Adrenal gland (tissue), 12 donors: ENCODE measurements around the gene MAGI2. TPM values are rescaled to one million over a fixed set of nuclear protein-coding genes. Genes with fewer than 3 reads are reported as not detected.

Experiments used
- DNase-seq, 7 donors: peaks; one replicate each; pipeline ENCODE4 v3.0.0-alpha.2; 2019 to 2020
- H3K27ac ChIP-seq, 5 donors: fragments of 200-600 bp; sonication (generic) in 4 of 5; 1 replicate in 3 of 5; 2 replicates in 2 of 5; pipeline versions ENCODE4 v1.5.1 to v1.8.0; 2016 to 2020; ENCODE audit warnings: mild to moderate bottlenecking in 1 of 5
- H3K27me3 ChIP-seq: fragments of 200-600 bp; 2 replicates; pipeline ENCODE4 v1.8.0; 2021
- H3K36me3 ChIP-seq, 2 donors: fragments of 200-600 bp; replicated peaks in 1 of 2; 1 replicate in 1 of 2; 2 replicates in 1 of 2; pipeline versions ENCODE4 v1.5.1 to v1.8.0; 2018 to 2022
- H3K4me1 ChIP-seq, 2 donors: fragments of 200-600 bp; replicated peaks in 1 of 2; 1 replicate in 1 of 2; 2 replicates in 1 of 2; pipeline versions ENCODE4 v1.5.1 to v1.8.0; 2018 to 2021
- H3K4me3 ChIP-seq, 4 donors: fragments of 200-600 bp; sonication (generic) in 3 of 4; one replicate each; pipeline ENCODE4 v1.5.1; 2016 to 2018
- H3K9me3 ChIP-seq, 3 donors: fragments of 200-600 bp; sonication (generic) in 1 of 3; replicated peaks in 1 of 3; 1 replicate in 2 of 3; 2 replicates in 1 of 3; pipeline versions ENCODE4 v1.5.1 to v1.8.0; 2016 to 2021
- CTCF ChIP-seq, 6 experiments: fragments of 450-650 bp in 4 of 6; fragments of 200-600 bp in 2 of 6; sonication (generic) in 1 of 6; IDR thresholded peaks; 1 replicate in 5 of 6; 2 replicates in 1 of 6; pipeline versions ENCODE4 v1.5.1 to v1.8.0; 2016 to 2021; ENCODE audit warnings: antibody characterized with exemption in 6 of 6, mild to moderate bottlenecking in 2 of 6, moderate library complexity in 1 of 6
- POLR2A ChIP-seq, 2 donors: fragments of 450-650 bp; IDR thresholded peaks; one replicate each; pipeline ENCODE4 v1.6.1; 2017; ENCODE audit warnings: antibody characterized with exemption in 2 of 2, mild to moderate bottlenecking in 2 of 2, moderate library complexity in 1 of 2
- WGBS, 4 donors: extraction: QIAGEN DNeasy Blood & Tissue Kit in 2 of 4; methylation state at CpG; one replicate each; pipeline versions ENCODE4 v1.1.5 to v1.1.7; 2013 to 2017; 5-methylcytosine and 5-hydroxymethylcytosine counted together
- intact Hi-C, 2 donors: fragments of 100-400 bp; cut with DNase I; formaldehyde crosslinking; loops; one replicate each; pipeline versions ENCODE4 v1.14.1 to v1.15.0; 2022 to 2023
- polyA plus RNA-seq, 3 donors: library from polyadenylated mRNA; stranded (reverse); fragments of 200-250 nt in 2 of 3; fragments of 350-450 nt in 1 of 3; fragmentation: Illumina TruSeq in 1 of 3; extraction: RNeasy Lipid Tissue Mini Kit (QIAGEN cat#74804) in 1 of 3; gene quantifications; one replicate each; pipeline ENCODE4 v1.2.3, GENCODE V29; 2013 to 2014
- total RNA-seq, 9 donors: library from RNA; depleted of rRNA in 4 of 9; stranded (reverse); fragments of >200 nt in 4 of 9; fragments of 120-200 nt in 1 of 9; fragmentation: NEBNext Ultra II Directional in 1 of 9; extraction: Animal tissue kit (Norgen Biotek cat#: 25700) in 1 of 9; gene quantifications; one replicate each; pipeline versions ENCODE4 v1.1.0 to v1.2.4, GENCODE V29; 2013 to 2023
- donor health status: healthy with polysubstance abuse.
- donor health status: Bipolar disorder and iron deficiency.
- donor health status: DM: yes; HTN: yes; CAD: no.
- donor health status: DM: no; HTN: no; CAD: no.
- donor health status: DM: no; HTN: no; CAD: no.
- donor health status: DM: yes; HTN: yes; CAD: no.

The MAGI2 gene
- total and polyA plus RNA-seq, 12 donors, result 3.2 to 37.1 (median 17.1) TPM

- no peak for TF ChIP-seq POLR2A (IDR thresholded peaks at IDR 0.05)
- TF ChIP-seq CTCF (IDR thresholded peaks at IDR 0.05), result no peak
- Histone ChIP-seq H3K4me1 (no peaks in the 10 kb centered on the region), H3K9me3 (no peaks in the 10 kb centered on the region), H3K27me3 (no peaks in the 10 kb centered on the region), H3K36me3 (no peaks in the 10 kb centered on the region), H3K27ac (no peak overlapping the region), H3K4me3 (no peak overlapping the region)
- WGBS, 4 donors, result 71 to 79% (median 76%) methylated on average over 2 of the region's 2 CpGs
- DNase-seq, result no peak
- intact Hi-C loops, result no loop called here
Observed at GRCh38 chr7:78499283-78499682, 954.2 kb downstream of the MAGI2 start.

DNA sequence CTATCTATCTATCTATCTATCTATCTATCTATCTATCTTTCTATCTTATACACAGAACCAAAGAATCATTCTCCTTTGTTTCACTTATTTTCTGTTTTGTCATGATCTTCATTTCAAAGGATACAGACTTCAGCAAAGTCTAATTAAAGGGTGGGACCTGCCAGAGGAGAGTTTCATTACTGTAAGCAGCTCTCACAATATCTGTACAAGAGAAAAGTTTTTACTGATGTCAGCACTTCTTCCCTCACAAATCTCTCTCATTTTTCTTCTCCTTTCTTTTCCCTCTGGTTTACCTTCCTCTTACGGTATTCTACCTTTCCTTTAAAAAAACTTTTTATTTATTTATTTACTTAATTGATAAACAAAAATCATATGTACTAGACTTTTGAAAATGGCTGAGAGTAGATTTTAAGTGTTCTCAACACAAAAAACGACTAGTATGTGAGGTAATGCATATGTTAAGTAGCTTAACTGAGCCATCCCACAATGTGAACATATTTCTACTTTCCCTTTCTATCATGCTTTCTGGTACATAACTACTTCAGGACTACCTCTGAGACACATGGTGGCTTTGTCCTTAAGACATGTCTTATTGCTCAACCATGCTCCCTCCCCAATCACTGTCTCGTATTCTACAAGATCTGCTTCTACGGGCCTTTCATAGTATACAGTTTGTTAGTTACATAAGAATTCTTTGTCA, 955.6 kb downstream of the MAGI2 start:
- no peaks in the 10 kb centered on the region for H3K27me3 ChIP-seq
- WGBS, 4 donors, result 84 to 89% (median 86%) methylated on average over 4 of the region's 4 CpGs
- no peak for TF ChIP-seq CTCF (IDR thresholded peaks at IDR 0.05)
- no peaks in the 10 kb centered on the region for H3K9me3 ChIP-seq
- intact Hi-C loops, result no loop called here
- H3K27ac ChIP-seq, result no peak overlapping the region
- no peaks in the 10 kb centered on the region for H3K4me1 ChIP-seq
- H3K4me3 ChIP-seq, result no peak overlapping the region
- no peaks in the 10 kb centered on the region for H3K36me3 ChIP-seq
- DNase-seq, result no peak

DNA sequence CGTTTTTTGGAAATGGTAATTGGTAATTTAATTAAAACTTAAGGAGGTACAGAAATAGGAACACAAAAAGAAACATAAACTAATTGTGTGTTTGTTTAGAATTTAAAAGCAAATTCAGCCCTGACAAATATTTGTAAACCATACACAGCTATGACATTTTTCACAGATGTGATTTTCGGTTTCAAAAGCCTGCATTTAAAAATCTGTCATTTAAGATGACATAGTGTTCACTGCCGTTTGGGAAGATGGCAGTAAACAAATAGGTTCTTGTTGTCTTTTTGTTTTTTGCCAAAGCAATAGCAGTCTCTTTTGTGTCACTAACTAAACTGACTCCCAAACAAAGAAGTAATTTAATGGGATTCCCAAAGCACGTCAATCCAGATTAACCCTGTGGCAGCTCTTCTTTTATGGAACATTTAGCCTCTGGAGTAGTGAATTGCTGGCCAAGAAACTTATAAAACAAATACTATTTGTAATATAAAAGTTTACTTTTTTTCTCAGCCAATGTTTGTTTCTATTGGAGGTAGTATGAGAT, 957.3 kb downstream of the MAGI2 start:
- TF ChIP-seq CTCF (IDR thresholded peaks at IDR 0.05), result no peak
- TF ChIP-seq POLR2A (IDR thresholded peaks at IDR 0.05), result no peak
- no peak for DNase-seq
- H3K36me3 ChIP-seq, result no peaks in the 10 kb centered on the region
- H3K27me3 ChIP-seq, result no peaks in the 10 kb centered on the region
- no peak overlapping the region for H3K27ac ChIP-seq
- no peak overlapping the region for H3K4me3 ChIP-seq
- intact Hi-C loops, result no loop called here
- H3K4me1 ChIP-seq, result no peaks in the 10 kb centered on the region
- 61 to 74% (median 68%) methylated on average over 4 of the region's 4 CpGs for WGBS, 4 donors
- H3K9me3 ChIP-seq, result no peaks in the 10 kb centered on the region

- Histone ChIP-seq H3K9me3 (no peaks in the 10 kb centered on the region), H3K4me3 (no peak overlapping the region), H3K36me3 (no peaks in the 10 kb centered on the region), H3K27ac (no peak overlapping the region), H3K27me3 (no peaks in the 10 kb centered on the region), H3K4me1 (peaks cover 0 to 6% of the 10 kb centered on the region in 2 donors)
- 91 to 94% (median 93%) methylated on average over 3 of the region's 3 CpGs for WGBS, 4 donors
- no peak for TF ChIP-seq CTCF (IDR thresholded peaks at IDR 0.05)
- no peak for TF ChIP-seq POLR2A (IDR thresholded peaks at IDR 0.05)
- intact Hi-C loops, result no loop called here
- DNase-seq, result no peak
Observed at GRCh38 chr7:78493401-78493800, 960.1 kb downstream of the MAGI2 start.
